Measurements from ENCODE around the gene VPS16. TPM values are rescaled to one million over a fixed set of nuclear protein-coding genes. Genes with fewer than 3 reads are reported as not detected.

Gene VPS16
- total and polyA plus RNA-seq, 2 of the 8 experiments (the other 6 are each of a cell fraction or from before 2014, with no cell fraction given), result 23.8 to 25.9 TPM

DNA sequence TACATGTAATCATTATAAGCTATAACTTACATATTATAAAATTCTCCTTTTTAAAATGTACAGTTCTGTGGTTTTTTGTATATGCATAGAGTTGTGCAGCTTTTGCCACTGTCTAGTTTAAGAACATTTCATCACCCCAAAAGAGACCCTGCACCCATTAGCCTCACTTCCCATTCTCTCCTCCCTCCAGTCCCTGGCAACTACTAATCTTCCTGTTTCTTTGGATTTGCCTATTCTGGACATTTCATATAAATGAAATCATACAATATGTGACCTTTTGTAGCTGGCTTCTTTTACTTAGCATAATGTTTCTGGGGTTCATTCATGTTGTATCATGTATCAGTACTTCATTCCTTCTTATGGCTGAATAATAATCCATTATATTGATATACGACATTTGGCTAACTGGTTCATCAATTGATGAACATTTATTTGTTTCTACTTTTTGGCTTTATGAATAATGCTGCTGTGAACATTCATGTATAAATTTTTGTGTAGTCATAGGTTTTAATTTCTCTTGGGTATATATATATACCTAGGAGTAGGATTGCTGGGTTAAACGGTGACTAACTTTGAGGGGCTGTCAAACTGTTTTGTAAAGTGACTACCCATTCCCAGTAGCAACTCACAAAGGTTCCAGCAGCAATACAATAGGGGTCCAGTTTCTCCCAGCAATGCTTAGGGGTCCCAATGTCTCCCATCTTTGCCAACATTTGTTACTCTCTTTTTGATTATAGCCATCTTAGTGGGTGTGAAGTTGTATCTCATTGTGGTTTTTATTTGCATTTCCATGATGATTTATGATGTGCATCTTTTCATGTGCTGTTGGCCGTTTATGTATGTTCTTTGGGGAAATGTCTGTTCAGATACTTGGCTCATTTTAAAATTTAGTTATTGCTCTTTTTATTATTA lies 43.4 kb downstream of the VPS16 start:
- no peak overlapping the region for H2BK12ac ChIP-seq (ENCODE audit: low read depth, low read length)
- ChIA-PET POLR2A (ENCODE audit: partially characterized antibody) (no interaction called here), CTCF (ENCODE audit: partially characterized antibody) (interaction anchor here (1.2 to 1.6 kb wide), 2 partner anchors 9 to 19 kb away, joined by 3 read pairs; no protein-coding TSS in a partner anchor)
- DNase-seq (ENCODE audit: low read depth in 1 of 2, low spot score in 2 of 2), result no peak
- no peak overlapping the region for H3K56ac ChIP-seq (replicated peaks; ENCODE audit: insufficient read length, low read depth, low read length)
- H2BK5ac ChIP-seq (ENCODE audit: low read depth, low read length), result no peak overlapping the region
- no peak overlapping the region for H2BK15ac ChIP-seq (ENCODE audit: low read length)
- peaks cover 2% of the 10 kb centered on the region; the same call in 1 of the 2 replicates for H3K23me2 ChIP-seq (ENCODE audit: low read depth, low read length)
- H3K14ac ChIP-seq (ENCODE audit: insufficient read length), result no peak overlapping the region
- no peaks in the 10 kb centered on the region for H3K36me3 ChIP-seq (ENCODE audit: control insufficient read depth in 2 of 4, insufficient read depth in 4 of 4, low read length in 3 of 4)
- H3K27ac ChIP-seq (ENCODE audit: low read depth, low read length), result no peak overlapping the region
- H3K79me1 ChIP-seq (ENCODE audit: low read depth, low read length), result peaks cover 4% of the 10 kb centered on the region
- H3K18ac ChIP-seq (ENCODE audit: extremely low read depth, low read length), result no peak overlapping the region
- no peak overlapping the region for H4K5ac ChIP-seq (ENCODE audit: insufficient read length, low read depth, low read length)
- no peak for FAIRE-seq
- peaks cover 8 to 78% of the 10 kb centered on the region in 2 experiments for H3K79me2 ChIP-seq (ENCODE audit: control insufficient read depth in 1 of 2, insufficient read depth in 2 of 2, low read length in 2 of 2)
- no peak overlapping the region for H3K23ac ChIP-seq (ENCODE audit: insufficient read length)
- H2AK5ac ChIP-seq (ENCODE audit: low read depth, low read length), result no peak overlapping the region
- H2AFZ ChIP-seq (ENCODE audit: low read length), result no peak overlapping the region
- peaks cover 3 to 7% of the 10 kb centered on the region in 2 experiments for H4K20me1 ChIP-seq (replicated peaks in 1 of 2; ENCODE audit: control insufficient read depth in 1 of 2, insufficient read depth in 2 of 2, low read length in 2 of 2)
- WGBS, 2 experiments (ENCODE audit: extremely low coverage in 1 of 2, insufficient coverage in 1 of 2, insufficient read length in 1 of 2, insufficient replicate concordance in 2 of 2, low coverage in 1 of 2, low lambda C conversion rate in 2 of 2, missing lambda C conversion rate in 1 of 2), result 90% methylated on average over 3 of the region's 3 CpGs; no CpG with 5 or more reads in 1 of the 2 experiments
- no peak overlapping the region for H3K4ac ChIP-seq (replicated peaks; ENCODE audit: insufficient read length, low read depth, low read length)
- no peak overlapping the region for H4K91ac ChIP-seq (replicated peaks; ENCODE audit: insufficient read length, low read length)
- H3K4me1 ChIP-seq (replicated peaks in 1 of 4; ENCODE audit: control insufficient read depth in 3 of 4, insufficient read depth in 4 of 4, low read length in 3 of 4), result peaks cover 0 to 3% (median 0%) of the 10 kb centered on the region in 4 experiments; a peak in 1 of 7 replicates
- H3K4me2 ChIP-seq (ENCODE audit: insufficient read depth in 1 of 2, low read depth in 2 of 2, low read length in 2 of 2), result no peak overlapping the region
- no peak overlapping the region for H4K8ac ChIP-seq (ENCODE audit: extremely low read depth, insufficient read depth, low read length)
- no peaks in the 10 kb centered on the region for H3K9me3 ChIP-seq (ENCODE audit: insufficient read depth in 2 of 2, low read depth in 1 of 2, low read length in 1 of 2)
- no peak overlapping the region for H3K9ac ChIP-seq (replicated peaks in 1 of 4; ENCODE audit: extremely low read depth in 1 of 4, low read depth in 3 of 4, low read length in 3 of 4)
- H2BK20ac ChIP-seq (ENCODE audit: low read length), result no peak overlapping the region
- no peak overlapping the region for H3K4me3 ChIP-seq (ENCODE audit: extremely low read depth in 1 of 4, insufficient read depth in 2 of 4, low read depth in 3 of 4, low read length in 4 of 4)
- no peaks in the 10 kb centered on the region for H3K27me3 ChIP-seq (replicated peaks in 1 of 4; ENCODE audit: control insufficient read depth in 3 of 4, extremely low read depth in 1 of 4, insufficient read depth in 3 of 4, low read length in 3 of 4)
- H2BK120ac ChIP-seq (replicated peaks; ENCODE audit: low read depth, low read length), result no peak overlapping the region
- TF ChIP-seq FOSL1 (IDR thresholded peaks at IDR 0.05; ENCODE audit: insufficient read depth, low read depth, low read length), result no peak
- no peak for TF ChIP-seq SIRT6 (IDR thresholded peaks at IDR 0.05; ENCODE audit: low read length)
- no peak for TF ChIP-seq CTBP2 (IDR thresholded peaks at IDR 0.05; ENCODE audit: borderline replicate concordance, insufficient read depth, insufficient read length, low read length)
- TF ChIP-seq SAP30 (IDR thresholded peaks at IDR 0.05; ENCODE audit: insufficient read depth, insufficient replicate concordance, low read length), result no peak
- no peak for TF ChIP-seq JUN (IDR thresholded peaks at IDR 0.05; ENCODE audit: low read depth, low read length)
- no peak for TF ChIP-seq CHD1 (IDR thresholded peaks at IDR 0.05; ENCODE audit: low read depth, low read length)
- no peak for TF ChIP-seq TBP (IDR thresholded peaks at IDR 0.05; ENCODE audit: low read depth, low read length)
- no peak for TF ChIP-seq CBX8 (IDR thresholded peaks at IDR 0.05; ENCODE audit: borderline replicate concordance, low read depth, low read length)
- no peak for TF ChIP-seq POU5F1 (IDR thresholded peaks at IDR 0.05; ENCODE audit: low read depth, low read length)
- no peak for TF ChIP-seq TAF1 (IDR thresholded peaks at IDR 0.05; ENCODE audit: low read depth, low read length)
- TF ChIP-seq USF2 (IDR thresholded peaks at IDR 0.05; ENCODE audit: low read length), result no peak
